Gastrocnemius medialis (tissue), 4 donors: ENCODE measurements around the gene WNT10A. TPM values are rescaled to one million over a fixed set of nuclear protein-coding genes. Genes with fewer than 3 reads are reported as not detected.

ENCODE experiments used
- ATAC-seq, 2 donors: fragments of 150-250 bp; one replicate each; pipeline ENCODE4 v1.9.1; 2016
- DNase-seq, 2 donors: peaks; one replicate each; pipeline ENCODE4 v3.0.0-alpha.2; 2019
- H3K27ac ChIP-seq, 4 donors: fragments of 200-600 bp; sonication (generic); 1 replicate in 1 of 4; 2 replicates in 3 of 4; pipeline ENCODE4 v1.5.1; 2016 to 2018; ENCODE audit warnings: mild to moderate bottlenecking in 2 of 4, moderate library complexity in 1 of 4
- H3K27me3 ChIP-seq, 3 donors: fragments of 200-600 bp; sonication (generic) in 2 of 3; 1 replicate in 1 of 3; 2 replicates in 2 of 3; pipeline versions ENCODE4 v1.5.1 to v1.6.0; 2016 to 2019; ENCODE audit warnings: mild to moderate bottlenecking in 1 of 3, moderate library complexity in 1 of 3
- H3K36me3 ChIP-seq, 2 donors: fragments of 200-600 bp; sonication (generic) in 1 of 2; one replicate each; pipeline ENCODE4 v1.5.1; 2017 to 2018
- H3K4me1 ChIP-seq, 2 donors: fragments of 200-600 bp; sonication (generic) in 1 of 2; one replicate each; pipeline ENCODE4 v1.5.1; 2016 to 2017; ENCODE audit warnings: mild to moderate bottlenecking in 2 of 2
- H3K4me3 ChIP-seq, 4 donors: fragments of 200-600 bp; sonication (generic) in 3 of 4; 1 replicate in 1 of 4; 2 replicates in 3 of 4; pipeline ENCODE4 v1.5.1; 2016 to 2019; ENCODE audit warnings: mild to moderate bottlenecking in 2 of 4
- H3K9me3 ChIP-seq, 3 donors: fragments of 200-600 bp; sonication (generic) in 2 of 3; 1 replicate in 1 of 3; 2 replicates in 2 of 3; pipeline ENCODE4 v1.5.1; 2016 to 2019
- CTCF ChIP-seq, 5 experiments: fragments of 450-650 bp in 3 of 5; fragments of 200-600 bp in 2 of 5; sonication (generic) in 2 of 5; IDR thresholded peaks in 4 of 5; conservative IDR thresholded peaks in 1 of 5; 1 replicate in 4 of 5; 2 replicates in 1 of 5; pipeline ENCODE4 v1.5.1; 2016 to 2019; ENCODE audit warnings: antibody characterized with exemption in 5 of 5, mild to moderate bottlenecking in 3 of 5, moderate library complexity in 3 of 5
- POLR2A ChIP-seq, 2 donors: fragments of 450-650 bp; IDR thresholded peaks; one replicate each; pipeline ENCODE4 v1.6.1; 2017; ENCODE audit warnings: antibody characterized with exemption in 2 of 2, mild to moderate bottlenecking in 2 of 2, moderate library complexity in 2 of 2
- in situ Hi-C, 4 donors: fragments of 200-750 bp; cut with MboI; loops; one replicate each; pipeline versions ENCODE4 v1.15.0 to v1.8.0; 2017; ENCODE audit warnings: low sequenced_read_pairs in 4 of 4
- intact Hi-C: fragments of 100-400 bp; cut with DNase I; formaldehyde crosslinking; loops from one replicate; pipeline ENCODE4 v1.15.1; 2023; ENCODE audit warnings: low total_unique reads
- total RNA-seq, 4 donors: library from RNA; depleted of rRNA; stranded (reverse); fragments of >200 nt; gene quantifications; one replicate each; pipeline versions ENCODE4 v1.1.0 to v1.2.3, GENCODE V29; 2016

The WNT10A gene
- total RNA-seq, 4 donors from 2014 or later, result not detected

- ATAC-seq, result no peak
- H3K27ac ChIP-seq, result no peak overlapping the region
- H3K9me3 ChIP-seq, result no peaks in the 10 kb centered on the region
- H3K4me3 ChIP-seq, result peak overlapping the region in 2 of 4 donors; percentile 3 to 17
- TF ChIP-seq POLR2A (IDR thresholded peaks at IDR 0.05), result no peak
- no peaks in the 10 kb centered on the region for H3K36me3 ChIP-seq
- peaks cover 0 to 5% of the 10 kb centered on the region in 2 donors for H3K4me1 ChIP-seq
- in situ Hi-C loops (no loop called here), intact Hi-C loops (no loop called here)
- DNase-seq, result no peak
- peaks cover 41 to 57% (median 46%) of the 10 kb centered on the region in 3 donors for H3K27me3 ChIP-seq
Observed at GRCh38 chr2:218871345-218872302, 9.0 kb upstream of the WNT10A start.

- DNase-seq, result no peak
- ATAC-seq, result no peak
- H3K27ac ChIP-seq, result no peak overlapping the region
- no peaks in the 10 kb centered on the region for H3K36me3 ChIP-seq
- intact Hi-C loops (no loop called here), in situ Hi-C loops (no loop called here)
- no peak overlapping the region for H3K4me3 ChIP-seq
- H3K9me3 ChIP-seq, result no peaks in the 10 kb centered on the region
- H3K4me1 ChIP-seq, result peaks cover 0 to 5% of the 10 kb centered on the region in 2 donors
- TF ChIP-seq POLR2A (IDR thresholded peaks at IDR 0.05) (no peak), CTCF (IDR thresholded peaks at IDR 0.05 in 4 of 5, conservative IDR thresholded peaks at IDR 0.05 in 1 of 5) (no peak)
- H3K27me3 ChIP-seq, result peaks cover 44 to 66% (median 47%) of the 10 kb centered on the region in 3 donors
Observed at GRCh38 chr2:218872645-218873358, 7.8 kb upstream of the WNT10A start.

- Histone ChIP-seq H3K36me3 (no peaks in the 10 kb centered on the region), H3K27me3 (peaks cover 45 to 71% (median 55%) of the 10 kb centered on the region in 3 donors), H3K27ac (no peak overlapping the region), H3K4me3 (no peak overlapping the region), H3K9me3 (no peaks in the 10 kb centered on the region), H3K4me1 (peaks cover 0 to 4% of the 10 kb centered on the region in 2 donors)
- ATAC-seq, result no peak
- TF ChIP-seq POLR2A (IDR thresholded peaks at IDR 0.05) (no peak), CTCF (IDR thresholded peaks at IDR 0.05 in 4 of 5, conservative IDR thresholded peaks at IDR 0.05 in 1 of 5) (no peak)
- intact Hi-C loops (no loop called here), in situ Hi-C loops (no loop called here)
- no peak for DNase-seq
Observed at GRCh38 chr2:218873359-218874194, 7.1 kb upstream of the WNT10A start.

GRCh38 chr2:218875692-218876246 is 4.9 kb upstream of the WNT10A start:
- peaks cover 0 to 10% of the 10 kb centered on the region in 2 donors for H3K4me1 ChIP-seq
- no peaks in the 10 kb centered on the region for H3K9me3 ChIP-seq
- no peak overlapping the region for H3K4me3 ChIP-seq
- no peak for TF ChIP-seq POLR2A (IDR thresholded peaks at IDR 0.05)
- TF ChIP-seq CTCF (IDR thresholded peaks at IDR 0.05 in 4 of 5, conservative IDR thresholded peaks at IDR 0.05 in 1 of 5), result no peak
- intact Hi-C loops, result no loop called here
- no peak for DNase-seq
- peaks cover 63 to 77% (median 75%) of the 10 kb centered on the region in 3 donors for H3K27me3 ChIP-seq
- H3K27ac ChIP-seq, result no peak overlapping the region
- in situ Hi-C loops, result no loop called here
- no peaks in the 10 kb centered on the region for H3K36me3 ChIP-seq
- no peak for ATAC-seq
